H1 (cell line): ENCODE measurements around the gene MBP. TPM values are rescaled to one million over a fixed set of nuclear protein-coding genes. Genes with fewer than 3 reads are reported as not detected.

Experiments
- CTCF ChIA-PET: fragments of 300-600 bp; sonication (Branson Sonifier 250); formaldehyde crosslinking; loops from one replicate; lab custom pipeline; 2021; ENCODE audit not compliant: partially characterized antibody; lab: Charles Lee
- POLR2A ChIA-PET: fragments of 300-600 bp; sonication (Branson Sonifier 250); formaldehyde crosslinking; loops from one replicate; lab custom pipeline; 2021; ENCODE audit warnings: inconsistent platforms; ENCODE audit not compliant: partially characterized antibody; lab: Charles Lee
- DNase-seq, 2 experiments: peaks; one replicate each; pipeline versions ENCODE4 v3.0.0 to v3.0.0-alpha.2; 2010 to 2022; ENCODE audit warnings: low spot score in 2 of 2, low read depth in 1 of 2, mixed read lengths in 1 of 2
- FAIRE-seq: peaks from 2 replicates; lab custom pipeline; 2011; peaks lifted over from hg19 to GRCh38; lab: Jason Lieb, UNC
- H2AFZ ChIP-seq: 2 replicates; pipeline ENCODE4 v1.8.1; 2012; ENCODE audit warnings: low read length, inconsistent platforms
- H2AK5ac ChIP-seq: 2 replicates; pipeline ENCODE4 v1.6.1; 2013; ENCODE audit warnings: low read depth, low read length
- H2BK120ac ChIP-seq: replicated peaks from 2 replicates; pipeline ENCODE3; 2013; ENCODE audit warnings: low read depth, low read length, inconsistent platforms
- H2BK12ac ChIP-seq: 2 replicates; pipeline ENCODE4 v1.6.1; 2013; ENCODE audit warnings: low read depth, low read length
- H2BK15ac ChIP-seq: 2 replicates; pipeline ENCODE4 v1.6.1; 2013; ENCODE audit warnings: low read length
- H2BK20ac ChIP-seq: 2 replicates; pipeline ENCODE4 v1.6.1; 2013; ENCODE audit warnings: low read length
- H2BK5ac ChIP-seq: 2 replicates; pipeline ENCODE4 v1.6.1; 2013; ENCODE audit warnings: low read depth, low read length
- H3K14ac ChIP-seq: 2 replicates; pipeline ENCODE4 v1.6.1; 2013; ENCODE audit warnings: inconsistent platforms; ENCODE audit not compliant: insufficient read length
- H3K18ac ChIP-seq: 2 replicates; pipeline ENCODE4 v1.6.1; 2013; ENCODE audit warnings: low read length; ENCODE audit errors: extremely low read depth
- H3K23ac ChIP-seq: 2 replicates; pipeline ENCODE4 v1.6.1; 2013; ENCODE audit warnings: inconsistent platforms; ENCODE audit not compliant: insufficient read length
- H3K23me2 ChIP-seq: 2 replicates; pipeline ENCODE4 v1.6.1; 2013; ENCODE audit warnings: low read depth, low read length
- H3K27ac ChIP-seq: 2 replicates; pipeline ENCODE4 v1.6.1; 2011; ENCODE audit warnings: low read depth, low read length, inconsistent platforms
- H3K27me3 ChIP-seq, 4 experiments: replicated peaks in 1 of 4; 1 replicate in 1 of 4; 2 replicates in 3 of 4; pipeline versions ENCODE4 v1.6.1 to v1.8.1; 2011 to 2013; ENCODE audit warnings: low read length in 3 of 4, mild to moderate bottlenecking in 3 of 4, inconsistent platforms in 2 of 4, mixed read lengths in 2 of 4, moderate library complexity in 1 of 4; ENCODE audit not compliant: control insufficient read depth in 3 of 4, insufficient read depth in 3 of 4; ENCODE audit errors: extremely low read depth in 1 of 4
- H3K36me3 ChIP-seq, 4 experiments: 2 replicates each; pipeline versions ENCODE4 v1.6.1 to v1.8.1; 2011 to 2013; ENCODE audit warnings: mild to moderate bottlenecking in 4 of 4, low read length in 3 of 4, moderate library complexity in 2 of 4, control low read depth in 1 of 4, inconsistent platforms in 1 of 4; ENCODE audit not compliant: insufficient read depth in 4 of 4, control insufficient read depth in 2 of 4
- H3K4ac ChIP-seq: replicated peaks from 2 replicates; pipeline ENCODE3; 2013; ENCODE audit warnings: low read length, low read depth, mixed read lengths, inconsistent platforms; ENCODE audit not compliant: insufficient read length
- H3K4me1 ChIP-seq, 4 experiments: replicated peaks in 1 of 4; 1 replicate in 1 of 4; 2 replicates in 3 of 4; pipeline versions ENCODE4 v1.6.1 to v1.8.1; 2011 to 2013; ENCODE audit warnings: low read length in 3 of 4, inconsistent platforms in 2 of 4, mixed read lengths in 1 of 4; ENCODE audit not compliant: insufficient read depth in 4 of 4, control insufficient read depth in 3 of 4
- H3K4me2 ChIP-seq, 2 experiments: 2 replicates each; pipeline versions ENCODE4 v1.6.1 to v1.8.1; 2011 to 2013; ENCODE audit warnings: low read depth in 2 of 2, low read length in 2 of 2, control low read depth in 1 of 2, inconsistent platforms in 1 of 2, mild to moderate bottlenecking in 1 of 2; ENCODE audit not compliant: insufficient read depth in 1 of 2
- H3K4me3 ChIP-seq, 4 experiments: fragments of 200-600, 300-600 bp in 1 of 4; sonication (generic), shearing (Covaris generic), sonication (Bioruptor Twin) in 1 of 4; 2 replicates each; pipeline versions ENCODE4 v1.5.1 to v1.8.1; 2011 to 2016; ENCODE audit warnings: low read length in 4 of 4, low read depth in 3 of 4, control low read depth in 2 of 4, inconsistent platforms in 2 of 4, mild to moderate bottlenecking in 2 of 4, mixed read lengths in 1 of 4, moderate library complexity in 1 of 4; ENCODE audit not compliant: insufficient read depth in 2 of 4; ENCODE audit errors: extremely low read depth in 1 of 4
- H3K56ac ChIP-seq: replicated peaks from 2 replicates; pipeline ENCODE3; 2013; ENCODE audit warnings: low read depth, mild to moderate bottlenecking, mixed read lengths, low read length, inconsistent platforms; ENCODE audit not compliant: insufficient read length
- H3K79me1 ChIP-seq: 2 replicates; pipeline ENCODE4 v1.6.1; 2013; ENCODE audit warnings: low read depth, low read length, control low read depth
- H3K79me2 ChIP-seq, 2 experiments: 2 replicates each; pipeline versions ENCODE4 v1.6.1 to v1.8.1; 2012 to 2013; ENCODE audit warnings: low read length in 2 of 2, mild to moderate bottlenecking in 2 of 2, inconsistent platforms in 1 of 2; ENCODE audit not compliant: insufficient read depth in 2 of 2, control insufficient read depth in 1 of 2
- H3K9ac ChIP-seq, 4 experiments: replicated peaks in 1 of 4; 1 replicate in 1 of 4; 2 replicates in 3 of 4; pipeline versions ENCODE4 v1.6.1 to v1.8.1; 2011 to 2013; ENCODE audit warnings: low read depth in 3 of 4, low read length in 3 of 4, control low read depth in 2 of 4, mild to moderate bottlenecking in 2 of 4, moderate library complexity in 2 of 4, inconsistent platforms in 1 of 4; ENCODE audit errors: extremely low read depth in 1 of 4
- H3K9me3 ChIP-seq, 2 experiments: 2 replicates each; pipeline versions ENCODE4 v1.6.1 to v1.8.1; 2012 to 2013; ENCODE audit warnings: mild to moderate bottlenecking in 2 of 2, moderate library complexity in 2 of 2, control low read depth in 1 of 2, inconsistent platforms in 1 of 2, low read depth in 1 of 2, low read length in 1 of 2, mixed read lengths in 1 of 2; ENCODE audit not compliant: insufficient read depth in 2 of 2
- H4K20me1 ChIP-seq, 2 experiments: replicated peaks in 1 of 2; 2 replicates each; pipeline versions ENCODE3 to v1.8.1; 2011 to 2013; ENCODE audit warnings: inconsistent platforms in 2 of 2, low read length in 2 of 2, mild to moderate bottlenecking in 1 of 2; ENCODE audit not compliant: insufficient read depth in 2 of 2, control insufficient read depth in 1 of 2
- H4K5ac ChIP-seq: 2 replicates; pipeline ENCODE4 v1.6.1; 2013; ENCODE audit warnings: low read length, low read depth, mixed read lengths, inconsistent platforms; ENCODE audit not compliant: insufficient read length
- H4K8ac ChIP-seq: 2 replicates; pipeline ENCODE4 v1.8.0; 2013; ENCODE audit warnings: mild to moderate bottlenecking, moderate library complexity, low read length, inconsistent platforms; ENCODE audit not compliant: insufficient read depth; ENCODE audit errors: extremely low read depth
- H4K91ac ChIP-seq: replicated peaks from 2 replicates; pipeline ENCODE3; 2013; ENCODE audit warnings: low read length, mixed read lengths, inconsistent platforms; ENCODE audit not compliant: insufficient read length
- BACH1 ChIP-seq: IDR thresholded peaks from 2 replicates; pipeline ENCODE4 v1.6.1; 2012; ENCODE audit warnings: low read length, improper control_type of control experiment
- EP300 ChIP-seq, 2 experiments: IDR thresholded peaks; 1 replicate in 1 of 2; 2 replicates in 1 of 2; pipeline ENCODE4 v1.6.1; 2011 to 2012; ENCODE audit warnings: low read depth in 2 of 2, low read length in 2 of 2, mild to moderate bottlenecking in 2 of 2, borderline replicate concordance in 1 of 2, inconsistent platforms in 1 of 2, moderate library complexity in 1 of 2
- GTF2F1 ChIP-seq: IDR thresholded peaks from 2 replicates; pipeline ENCODE4 v1.6.1; 2012; ENCODE audit warnings: low read depth, low read length, improper control_type of control experiment, borderline replicate concordance
- KDM4A ChIP-seq: IDR thresholded peaks from one replicate; pipeline ENCODE4 v1.7.1; 2012; ENCODE audit warnings: low read depth, mild to moderate bottlenecking, moderate library complexity, low read length, inconsistent platforms; ENCODE audit not compliant: severe bottlenecking
- MAX ChIP-seq: IDR thresholded peaks from 2 replicates; pipeline ENCODE4 v1.6.1; 2012; ENCODE audit warnings: inconsistent platforms
- PHF8 ChIP-seq: fragments of 200-600 bp; sonication (generic); conservative IDR thresholded peaks from 2 replicates; pipeline ENCODE4 v1.7.1; 2012; ENCODE audit warnings: low read depth, mild to moderate bottlenecking, inconsistent platforms, low read length, moderate library complexity
- RAD21 ChIP-seq, 2 experiments: IDR thresholded peaks in 1 of 2; conservative IDR thresholded peaks in 1 of 2; 2 replicates each; pipeline ENCODE4 v1.6.1; 2011; ENCODE audit warnings: low read depth in 2 of 2, low read length in 2 of 2, improper control_type of control experiment in 1 of 2, inconsistent platforms in 1 of 2, mild to moderate bottlenecking in 1 of 2, moderate library complexity in 1 of 2
- ZNF274 ChIP-seq: IDR thresholded peaks from 2 replicates; pipeline ENCODE4 v1.7.0; 2012; ENCODE audit warnings: low read length, borderline replicate concordance; ENCODE audit errors: extremely low read depth
- WGBS, 2 experiments: shearing (Covaris generic) in 1 of 2; methylation state at CpG; one replicate each; pipeline versions ENCODE4 v1.1.6 to v1.1.7; 2013 to 2015; ENCODE audit warnings: low lambda C conversion rate in 2 of 2, mixed read lengths in 2 of 2, inconsistent platforms in 1 of 2, low coverage in 1 of 2, missing lambda C conversion rate in 1 of 2; ENCODE audit not compliant: insufficient replicate concordance in 2 of 2, insufficient coverage in 1 of 2, insufficient read length in 1 of 2; ENCODE audit errors: extremely low coverage in 1 of 2, missing lambda C conversion rate in 1 of 2; 5-methylcytosine and 5-hydroxymethylcytosine counted together
- polyA plus RNA-seq, 7 experiments: library from polyadenylated mRNA; depleted of rRNA in 3 of 7; stranded (reverse) in 5 of 7; unstranded in 2 of 7; fragments of >200 nt in 5 of 7; fragments of 200-250 nt in 2 of 7; gene quantifications; 1 replicate in 5 of 7; 2 replicates in 1 of 7; 4 replicates in 1 of 7; pipeline versions ENCODE4 v1.2.1 to v1.2.3, GENCODE V29; 2011 to 2013; ENCODE audit warnings: missing spikeins in 2 of 7, mixed read lengths in 2 of 7
- total RNA-seq: library from RNA; stranded (reverse); fragmentation: NEBNext Ultra II Directional; extraction: Animal tissue kit (Norgen Biotek cat#: 25700); gene quantifications from 2 replicates; pipeline ENCODE4 v1.2.1, GENCODE V29; 2021

MBP gene
- total and polyA plus RNA-seq, 2 of the 8 experiments (the other 6 are each of a cell fraction or from before 2014, with no cell fraction given) = 7.7 to 19.2 TPM

GRCh38 chr18:77153404-77153803 lies 20.8 kb upstream of the MBP start:
- no peak overlapping the region for H4K8ac ChIP-seq
- no peak overlapping the region for H2BK15ac ChIP-seq
- no peak overlapping the region for H2BK5ac ChIP-seq
- no peaks in the 10 kb centered on the region for H3K23me2 ChIP-seq
- H3K4me1 ChIP-seq = peaks cover 0 to 2% (median 0%) of the 10 kb centered on the region in 4 experiments; a peak in 2 of 7 replicates
- H2BK120ac ChIP-seq = no peak overlapping the region
- H4K91ac ChIP-seq = no peak overlapping the region
- no peak overlapping the region for H3K23ac ChIP-seq
- no peaks in the 10 kb centered on the region for H4K20me1 ChIP-seq
- H3K18ac ChIP-seq = no peak overlapping the region
- H3K79me2 ChIP-seq = no peaks in the 10 kb centered on the region
- ChIA-PET CTCF (interaction anchor here (0.9 to 4.5 kb wide), 2 partner anchors 12 to 15 kb away, joined by 4 to 20 read pairs; no protein-coding TSS in a partner anchor), POLR2A (no interaction called here)
- DNase-seq = no peak
- H3K56ac ChIP-seq = no peak overlapping the region
- TF ChIP-seq MAX (no peak), GTF2F1 (no peak), BACH1 (no peak), RAD21 (IDR thresholded peaks at IDR 0.05 in 1 of 2, conservative IDR thresholded peaks at IDR 0.05 in 1 of 2; ENCODE audit: low read depth in 2 of 2, low read length in 2 of 2) (no peak), PHF8 (no peak), ZNF274 (no peak), KDM4A (no peak), EP300 (IDR thresholded peaks at IDR 0.05; ENCODE audit: borderline replicate concordance in 1 of 2, low read depth in 2 of 2, low read length in 2 of 2) (no peak)
- no peak overlapping the region for H3K27ac ChIP-seq
- no peak overlapping the region for H4K5ac ChIP-seq
- H2AFZ ChIP-seq = no peak overlapping the region
- no peak overlapping the region for H3K9ac ChIP-seq
- H3K27me3 ChIP-seq = no peaks in the 10 kb centered on the region
- 72% methylated on average over 6 of the region's 6 CpGs; no CpG with 5 or more reads in 1 of the 2 experiments for WGBS, 2 experiments
- no peaks in the 10 kb centered on the region for H3K79me1 ChIP-seq
- H2BK20ac ChIP-seq = no peak overlapping the region
- no peak overlapping the region for H2BK12ac ChIP-seq
- no peak overlapping the region for H3K4me2 ChIP-seq
- H3K9me3 ChIP-seq = peaks cover 0 to 6% of the 10 kb centered on the region in 2 experiments; a peak in 1 of 4 replicates
- H3K36me3 ChIP-seq = no peaks in the 10 kb centered on the region
- H3K14ac ChIP-seq = no peak overlapping the region
- H2AK5ac ChIP-seq = no peak overlapping the region
- FAIRE-seq = no peak
- H3K4ac ChIP-seq = no peak overlapping the region
- H3K4me3 ChIP-seq = no peak overlapping the region
